ENCODE data around the gene ASB1.

GRCh38 chr2:238438856-238439849, 12.4 kb downstream of the ASB1 start:
- TF ChIP-seq CTCF (conservative IDR thresholded peaks at IDR 0.05; ENCODE audit: low read depth, low read length) (no peak), EZH2phosphoT487 (IDR thresholded peaks at IDR 0.05; ENCODE audit: borderline replicate concordance, low read length) (no peak)
